GM13977 (cell line): ENCODE measurements around the gene ABCA3.

Experiments used
- DNase-seq: peaks from one replicate; pipeline ENCODE4 v3.0.0; 2012; ENCODE audit warnings: low spot score
- in situ Hi-C: fragments of 300-500 bp; cut with MboI; formaldehyde crosslinking; loops from one replicate; pipeline ENCODE4 v1.12.0; 2022; ENCODE audit warnings: low sequenced_read_pairs, low pct_unique_long_range_greater_than_20kb, mixed read lengths, inconsistent platforms; ENCODE audit not compliant: unreplicated experiment
- TF ChIP-seq, protein P1 (sequence below): IDR thresholded peaks from 2 replicates; pipeline ENCODE4 v1.5.1; 2012; ENCODE audit warnings: mild to moderate bottlenecking, control low read depth; ENCODE audit not compliant: insufficient read depth; ENCODE audit errors: extremely low read depth, missing control alignments

The ABCA3 gene

GRCh38 chr16:2337431-2338296, 2.9 kb downstream of the ABCA3 start:
- no peak for DNase-seq
- TF ChIP-seq, protein P1, sequence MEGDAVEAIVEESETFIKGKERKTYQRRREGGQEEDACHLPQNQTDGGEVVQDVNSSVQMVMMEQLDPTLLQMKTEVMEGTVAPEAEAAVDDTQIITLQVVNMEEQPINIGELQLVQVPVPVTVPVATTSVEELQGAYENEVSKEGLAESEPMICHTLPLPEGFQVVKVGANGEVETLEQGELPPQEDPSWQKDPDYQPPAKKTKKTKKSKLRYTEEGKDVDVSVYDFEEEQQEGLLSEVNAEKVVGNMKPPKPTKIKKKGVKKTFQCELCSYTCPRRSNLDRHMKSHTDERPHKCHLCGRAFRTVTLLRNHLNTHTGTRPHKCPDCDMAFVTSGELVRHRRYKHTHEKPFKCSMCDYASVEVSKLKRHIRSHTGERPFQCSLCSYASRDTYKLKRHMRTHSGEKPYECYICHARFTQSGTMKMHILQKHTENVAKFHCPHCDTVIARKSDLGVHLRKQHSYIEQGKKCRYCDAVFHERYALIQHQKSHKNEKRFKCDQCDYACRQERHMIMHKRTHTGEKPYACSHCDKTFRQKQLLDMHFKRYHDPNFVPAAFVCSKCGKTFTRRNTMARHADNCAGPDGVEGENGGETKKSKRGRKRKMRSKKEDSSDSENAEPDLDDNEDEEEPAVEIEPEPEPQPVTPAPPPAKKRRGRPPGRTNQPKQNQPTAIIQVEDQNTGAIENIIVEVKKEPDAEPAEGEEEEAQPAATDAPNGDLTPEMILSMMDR, result no peak
- in situ Hi-C loops, result no loop called here

GRCh38 chr16:2335286-2335895, 5.1 kb downstream of the ABCA3 start:
- in situ Hi-C loops, result no loop called here
- TF ChIP-seq, protein P1, result no peak
- no peak for DNase-seq

DNA sequence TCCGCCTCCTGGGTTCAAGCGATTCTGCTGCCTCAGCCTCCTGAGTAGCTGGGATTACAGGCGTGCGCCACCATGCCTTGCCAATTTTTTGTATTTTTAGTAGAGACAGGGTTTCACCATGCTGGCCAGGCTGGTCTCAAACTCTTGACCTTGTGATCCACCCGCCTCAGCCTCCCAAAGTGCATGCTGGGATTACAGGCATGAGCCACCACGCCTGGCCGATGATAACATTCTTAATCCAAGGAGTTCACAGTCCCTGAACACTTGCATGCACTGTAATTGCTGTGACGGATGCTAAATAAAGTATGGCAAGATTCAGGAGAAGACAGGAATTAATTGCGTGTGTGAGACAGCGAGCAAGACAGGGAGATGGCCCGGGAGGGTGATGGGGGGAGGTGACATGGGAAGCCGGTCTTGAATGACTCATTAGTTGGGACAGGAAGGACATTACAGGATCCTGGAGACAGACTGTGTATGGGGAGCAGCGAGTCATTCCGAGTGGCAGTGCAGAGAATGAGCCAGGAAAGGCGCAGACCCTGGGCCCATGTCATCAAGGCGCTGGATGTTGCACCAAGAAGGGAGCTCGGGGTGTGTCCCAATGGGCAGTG, 6.7 kb downstream of the ABCA3 start:
- in situ Hi-C loops, result no loop called here
- TF ChIP-seq, protein P1, result no peak
- no peak for DNase-seq

GRCh38 chr16:2333231-2333630, 7.3 kb downstream of the ABCA3 start:
- in situ Hi-C loops, result no loop called here
- DNase-seq, result no peak
- TF ChIP-seq, protein P1, result no peak

DNA sequence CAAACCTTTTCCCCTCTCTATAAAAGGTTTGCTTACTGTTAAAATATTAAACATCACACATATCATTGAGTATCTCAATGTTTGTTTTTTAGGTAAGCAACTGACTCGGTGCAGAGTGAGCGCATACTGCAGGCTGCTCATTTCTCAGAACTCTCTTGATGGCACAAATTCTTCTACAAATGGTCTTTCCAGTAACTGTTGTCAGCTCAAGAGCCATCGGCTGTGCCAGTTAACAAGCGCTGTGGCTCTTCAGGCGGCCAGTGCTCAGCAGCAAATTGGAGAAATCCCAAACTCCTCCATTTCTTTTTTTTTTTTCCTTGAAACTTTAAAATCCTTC, 8.6 kb downstream of the ABCA3 start:
- TF ChIP-seq, protein P1, result no peak
- no peak for DNase-seq
- in situ Hi-C loops, result no loop called here

GRCh38 chr16:2331199-2331930, 9.2 kb downstream of the ABCA3 start:
- in situ Hi-C loops, result no loop called here
- TF ChIP-seq, protein P1, result no peak
- no peak for DNase-seq
